ENCODE measurements around the gene ULBP2.
"Not testable (repeated sequence)": the region's sequence is repeated elsewhere in the genome, so short reads cannot be mapped to it uniquely, and the experiment has no call there.

Gene ULBP2

GRCh38 chr6:149908480-149908879 is 33.3 kb upstream of the ULBP2 start:
- DNase-seq = not testable (repeated sequence)

GRCh38 chr6:149909701-149910470 is 31.9 kb upstream of the ULBP2 start:
- DNase-seq = no peak

GRCh38 chr6:149910721-149911151 is 31.1 kb upstream of the ULBP2 start:
- DNase-seq = no peak

- not testable (repeated sequence) for DNase-seq
These were observed 29.1 kb upstream of the ULBP2 start for GRCh38 chr6:149912680-149913079.

GRCh38 chr6:149913085-149913484 is 28.7 kb upstream of the ULBP2 start:
- no peak for DNase-seq

GRCh38 chr6:149913540-149914240 is 28.1 kb upstream of the ULBP2 start:
- no peak for DNase-seq

GRCh38 chr6:149915970-149916865 is 25.6 kb upstream of the ULBP2 start:
- DNase-seq = no peak

GRCh38 chr6:149917679-149918078 is 24.1 kb upstream of the ULBP2 start:
- DNase-seq = no peak

GRCh38 chr6:149918151-149918905 is 23.5 kb upstream of the ULBP2 start:
- DNase-seq = no peak

- not testable (repeated sequence) for DNase-seq
These were observed 22.5 kb upstream of the ULBP2 start for GRCh38 chr6:149919126-149919833.

GRCh38 chr6:149919834-149920225 is 22.0 kb upstream of the ULBP2 start:
- DNase-seq = no peak

GRCh38 chr6:149921361-149921760 is 20.5 kb upstream of the ULBP2 start:
- DNase-seq = no peak

- DNase-seq = not testable (repeated sequence)
These were observed 19.7 kb upstream of the ULBP2 start for GRCh38 chr6:149922091-149922490.

GRCh38 chr6:149922642-149923326 is 19.0 kb upstream of the ULBP2 start, which contains the start of gene RAET1G:
Gene RAET1G (minus strand): TSS chr6:149923121. CDS start chr6:149923010, 111 bp downstream.
- peak in 52 of 56 donors; percentile 4 to 83 (median 54) for DNase-seq

GRCh38 chr6:149923327-149923986 is 18.4 kb upstream of the ULBP2 start:
- no peak for DNase-seq

- DNase-seq = no peak
These were observed 17.4 kb upstream of the ULBP2 start for GRCh38 chr6:149924206-149924932.

- DNase-seq = no peak
These were observed 16.9 kb upstream of the ULBP2 start for GRCh38 chr6:149924933-149925252.

- peak in 1 of 56 donors; percentile 8 for DNase-seq
These were observed 16.4 kb upstream of the ULBP2 start for GRCh38 chr6:149925253-149925973.

Measured in amygdala (tissue), 56 donors.